HCT116 (cell line): ENCODE data around the gene CCM2. TPM values are rescaled to one million over a fixed set of nuclear protein-coding genes. Genes with fewer than 3 reads are reported as not detected.

ENCODE experiments used
- ATAC-seq: fragments of 200-7000 bp; cut with Tn5 transposase; 2 replicates; pipeline ENCODE4 v1.9.1; 2020; ENCODE audit warnings: mild to moderate bottlenecking, moderate library complexity
- BruUV-seq: library from RNA; stranded (reverse); fragments of 400-500 nt; replicated peaks from 2 replicates; lab custom pipeline; 2021; lab: Mats Ljungman, UMichigan
- CTCF ChIA-PET: fragments of 300-600 bp; sonication (Branson Sonifier 250); formaldehyde crosslinking; loops from one replicate; lab custom pipeline; 2021; ENCODE audit warnings: antibody characterized with exemption; lab: Charles Lee
- POLR2A ChIA-PET: fragments of 300-600, 350-600 bp; sonication (Branson Sonifier 250); formaldehyde crosslinking; loops from one replicate; lab custom pipeline; 2021; ENCODE audit warnings: antibody characterized with exemption; lab: Charles Lee
- RAD21 ChIA-PET, 2 experiments: fragments of 300-600 bp; sonication (Branson Sonifier 250); formaldehyde crosslinking; loops; one replicate each; lab custom pipeline; 2023; ENCODE audit warnings: low total read pairs in 2 of 2; ENCODE audit not compliant: uncharacterized antibody in 2 of 2, unreplicated experiment in 2 of 2, low non-redundant PET in 1 of 2; lab: Charles Lee
- DNase-seq: peaks from one replicate; pipeline ENCODE4 v3.0.0-alpha.2; 2010; ENCODE audit warnings: low read depth, low spot score
- H2AFZ ChIP-seq: fragments of 200-600 bp; shearing (Covaris generic), sonication (generic); 2 replicates; pipeline ENCODE4 v1.6.1; 2017; ENCODE audit warnings: low read depth, mixed run types, mixed read lengths, antibody characterized with exemption, low read length; ENCODE audit not compliant: poor library complexity, severe bottlenecking
- H3K27ac ChIP-seq: 2 replicates; pipeline ENCODE4 v1.5.1; 2012; ENCODE audit warnings: low read depth, low read length
- H3K27me3 ChIP-seq: fragments of 200-600 bp; sonication (generic); 2 replicates; pipeline ENCODE4 v1.6.1; 2016; ENCODE audit warnings: mixed run types, low read length, mixed read lengths; ENCODE audit not compliant: insufficient read depth
- H3K36me3 ChIP-seq, 2 experiments: fragments of 200-500 bp in 1 of 2; fragments of 200-600 bp in 1 of 2; sonication (Bioruptor generic) in 1 of 2; sonication (generic) in 1 of 2; 2 replicates each; pipeline versions ENCODE4 v1.5.1 to v1.6.1; 2014 to 2016; ENCODE audit warnings: low read length in 2 of 2, inconsistent platforms in 1 of 2, mixed read lengths in 1 of 2, mixed run types in 1 of 2; ENCODE audit not compliant: insufficient read depth in 2 of 2, control insufficient read depth in 1 of 2
- H3K4me1 ChIP-seq, 2 experiments: fragments of 200-600 bp in 1 of 2; sonication (generic) in 1 of 2; 2 replicates each; pipeline versions ENCODE4 v1.5.1 to v1.6.1; 2012 to 2017; ENCODE audit warnings: low read length in 2 of 2, inconsistent platforms in 1 of 2, mild to moderate bottlenecking in 1 of 2, mixed read lengths in 1 of 2, mixed run types in 1 of 2, moderate library complexity in 1 of 2; ENCODE audit not compliant: insufficient read depth in 2 of 2, control insufficient read depth in 1 of 2
- H3K4me2 ChIP-seq: fragments of 200-600 bp; sonication (generic); 2 replicates; pipeline ENCODE4 v1.6.1; 2017; ENCODE audit warnings: mixed run types, low read length, mixed read lengths
- H3K4me3 ChIP-seq, 2 experiments: fragments of 200-600 bp in 1 of 2; sonication (generic) in 1 of 2; replicated peaks in 1 of 2; 2 replicates each; pipeline ENCODE4 v1.5.1; 2011 to 2016; ENCODE audit warnings: low read length in 2 of 2, control low read depth in 1 of 2, low read depth in 1 of 2, mild to moderate bottlenecking in 1 of 2, mixed read lengths in 1 of 2, mixed run types in 1 of 2
- H3K79me2 ChIP-seq: fragments of 200-600 bp; sonication (generic); 2 replicates; pipeline ENCODE4 v1.6.1; 2017; ENCODE audit warnings: mild to moderate bottlenecking, mixed run types, low read length, moderate library complexity, mixed read lengths; ENCODE audit not compliant: insufficient read depth
- H3K9ac ChIP-seq: fragments of 200-600 bp; sonication (generic); 2 replicates; pipeline ENCODE4 v1.6.1; 2016; ENCODE audit warnings: low read length, mixed read lengths
- H3K9me2 ChIP-seq: fragments of 200-600 bp; sonication (generic), shearing (Covaris generic); 2 replicates; pipeline ENCODE4 v1.6.1; 2017; ENCODE audit warnings: mixed run types, mild to moderate bottlenecking, moderate library complexity; ENCODE audit not compliant: insufficient read depth
- H3K9me3 ChIP-seq, 2 experiments: fragments of 200-500 bp in 1 of 2; fragments of 200-600 bp in 1 of 2; sonication (Bioruptor generic) in 1 of 2; sonication (generic) in 1 of 2; 2 replicates each; pipeline ENCODE4 v1.6.1; 2014 to 2017; ENCODE audit warnings: low read length in 2 of 2, mixed read lengths in 2 of 2, inconsistent platforms in 1 of 2, low read depth in 1 of 2, mild to moderate bottlenecking in 1 of 2, mixed run types in 1 of 2, moderate library complexity in 1 of 2; ENCODE audit not compliant: control insufficient read depth in 1 of 2, insufficient read depth in 1 of 2
- H4K20me1 ChIP-seq: fragments of 200-600 bp; sonication (generic), shearing (Covaris generic); 2 replicates; pipeline ENCODE4 v1.6.1; 2017; ENCODE audit warnings: mixed run types, mild to moderate bottlenecking, moderate library complexity; ENCODE audit not compliant: insufficient read depth
- ELF1 ChIP-seq: IDR thresholded peaks from 2 replicates; pipeline ENCODE4 v1.6.1; 2012; ENCODE audit warnings: low read depth, borderline replicate concordance
- EZH2phosphoT487 ChIP-seq: fragments of 200-600 bp; IDR thresholded peaks from 2 replicates; pipeline ENCODE4 v1.6.1; 2018; ENCODE audit warnings: antibody characterized with exemption, borderline replicate concordance
- JUND ChIP-seq: IDR thresholded peaks from 2 replicates; pipeline ENCODE4 v1.6.1; 2012
- RAD21 ChIP-seq: IDR thresholded peaks from 2 replicates; pipeline ENCODE4 v1.6.1; 2012; ENCODE audit warnings: low read depth, mild to moderate bottlenecking
- SRF ChIP-seq: IDR thresholded peaks from 2 replicates; pipeline ENCODE4 v1.6.1; 2012; ENCODE audit warnings: low read depth
- YY1 ChIP-seq: IDR thresholded peaks from 2 replicates; pipeline ENCODE4 v1.6.1; 2011; ENCODE audit warnings: low read length, low read depth, moderate library complexity, mild to moderate bottlenecking; ENCODE audit not compliant: insufficient replicate concordance; ENCODE audit errors: extremely low read depth
- intact Hi-C: fragments of 100-400 bp; cut with micrococcal nuclease; formaldehyde crosslinking; loops from 2 replicates; pipeline ENCODE4 v1.10.0; 2022
- total RNA-seq: library from RNA; stranded (reverse); gene quantifications from one replicate; pipeline ENCODE4 v1.2.1, GENCODE V29; 2021; ENCODE audit not compliant: unreplicated experiment
- TF ChIP-seq, protein P1 (sequence below), 3 experiments: fragments of 200-600 bp in 1 of 3; sonication (generic) in 1 of 3; IDR thresholded peaks in 2 of 3; conservative IDR thresholded peaks in 1 of 3; 2 replicates each; pipeline ENCODE4 v1.5.1; 2012 to 2017; ENCODE audit warnings: low read depth in 2 of 3, low read length in 2 of 3, antibody characterized with exemption in 1 of 3, borderline replicate concordance in 1 of 3, control low read depth in 1 of 3, mild to moderate bottlenecking in 1 of 3, mixed read lengths in 1 of 3, mixed run types in 1 of 3, moderate library complexity in 1 of 3; ENCODE audit not compliant: insufficient read depth in 1 of 3
- TF ChIP-seq, protein P2 (sequence below): IDR thresholded peaks from 2 replicates; pipeline ENCODE4 v1.6.1; 2011; ENCODE audit warnings: mild to moderate bottlenecking, low read length, moderate library complexity; ENCODE audit not compliant: insufficient replicate concordance; ENCODE audit errors: extremely low read depth

Gene CCM2
- total RNA-seq, 1 experiment from 2014 or later, result 34.4 TPM

DNA sequence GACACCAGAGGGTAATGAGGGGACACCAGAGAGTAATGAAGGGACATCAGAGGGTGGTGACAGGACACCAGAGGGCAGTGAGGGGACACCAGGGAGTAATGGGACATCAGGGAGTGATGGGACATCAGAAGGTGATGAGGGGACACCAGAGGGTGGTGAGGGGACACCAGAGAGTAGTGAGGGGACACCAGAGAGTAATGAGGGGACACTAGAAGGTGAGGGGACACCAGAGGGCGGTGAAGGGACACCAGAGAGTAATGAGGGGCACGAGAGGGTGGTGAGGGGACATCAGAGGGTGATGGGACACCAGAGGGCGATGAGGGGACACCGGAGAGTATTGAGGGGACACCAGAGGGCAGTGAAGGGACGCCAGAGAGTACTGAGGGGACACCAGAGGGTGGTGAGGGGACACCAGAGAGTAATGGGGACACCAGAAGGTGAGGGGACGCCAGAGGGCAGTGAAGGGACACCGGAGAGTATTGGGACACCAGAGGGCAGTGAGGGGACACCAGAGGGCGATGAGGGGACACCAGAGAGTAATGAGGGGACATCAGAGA, 78.2 kb downstream of the CCM2 start:
- no peak overlapping the region for H3K27ac ChIP-seq
- TF ChIP-seq, protein P1, sequence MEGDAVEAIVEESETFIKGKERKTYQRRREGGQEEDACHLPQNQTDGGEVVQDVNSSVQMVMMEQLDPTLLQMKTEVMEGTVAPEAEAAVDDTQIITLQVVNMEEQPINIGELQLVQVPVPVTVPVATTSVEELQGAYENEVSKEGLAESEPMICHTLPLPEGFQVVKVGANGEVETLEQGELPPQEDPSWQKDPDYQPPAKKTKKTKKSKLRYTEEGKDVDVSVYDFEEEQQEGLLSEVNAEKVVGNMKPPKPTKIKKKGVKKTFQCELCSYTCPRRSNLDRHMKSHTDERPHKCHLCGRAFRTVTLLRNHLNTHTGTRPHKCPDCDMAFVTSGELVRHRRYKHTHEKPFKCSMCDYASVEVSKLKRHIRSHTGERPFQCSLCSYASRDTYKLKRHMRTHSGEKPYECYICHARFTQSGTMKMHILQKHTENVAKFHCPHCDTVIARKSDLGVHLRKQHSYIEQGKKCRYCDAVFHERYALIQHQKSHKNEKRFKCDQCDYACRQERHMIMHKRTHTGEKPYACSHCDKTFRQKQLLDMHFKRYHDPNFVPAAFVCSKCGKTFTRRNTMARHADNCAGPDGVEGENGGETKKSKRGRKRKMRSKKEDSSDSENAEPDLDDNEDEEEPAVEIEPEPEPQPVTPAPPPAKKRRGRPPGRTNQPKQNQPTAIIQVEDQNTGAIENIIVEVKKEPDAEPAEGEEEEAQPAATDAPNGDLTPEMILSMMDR (IDR thresholded peaks at IDR 0.05 in 2 of 3, conservative IDR thresholded peaks at IDR 0.05 in 1 of 3; ENCODE audit: borderline replicate concordance in 1 of 3, insufficient read depth in 1 of 3, low read depth in 2 of 3, low read length in 2 of 3), result peak in 1 of 3 experiments; percentile 35; a peak in 1 of 6 replicates
- TF ChIP-seq SRF (no peak), EZH2phosphoT487 (no peak), YY1 (no peak), JUND (no peak), RAD21 (0 out of 2 replicates have a peak, but pooled peaks have one; percentile 15), ELF1 (no peak)
- TF ChIP-seq, protein P2, sequence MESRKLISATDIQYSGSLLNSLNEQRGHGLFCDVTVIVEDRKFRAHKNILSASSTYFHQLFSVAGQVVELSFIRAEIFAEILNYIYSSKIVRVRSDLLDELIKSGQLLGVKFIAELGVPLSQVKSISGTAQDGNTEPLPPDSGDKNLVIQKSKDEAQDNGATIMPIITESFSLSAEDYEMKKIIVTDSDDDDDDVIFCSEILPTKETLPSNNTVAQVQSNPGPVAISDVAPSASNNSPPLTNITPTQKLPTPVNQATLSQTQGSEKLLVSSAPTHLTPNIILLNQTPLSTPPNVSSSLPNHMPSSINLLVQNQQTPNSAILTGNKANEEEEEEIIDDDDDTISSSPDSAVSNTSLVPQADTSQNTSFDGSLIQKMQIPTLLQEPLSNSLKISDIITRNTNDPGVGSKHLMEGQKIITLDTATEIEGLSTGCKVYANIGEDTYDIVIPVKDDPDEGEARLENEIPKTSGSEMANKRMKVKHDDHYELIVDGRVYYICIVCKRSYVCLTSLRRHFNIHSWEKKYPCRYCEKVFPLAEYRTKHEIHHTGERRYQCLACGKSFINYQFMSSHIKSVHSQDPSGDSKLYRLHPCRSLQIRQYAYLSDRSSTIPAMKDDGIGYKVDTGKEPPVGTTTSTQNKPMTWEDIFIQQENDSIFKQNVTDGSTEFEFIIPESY, result no peak
- TF ChIP-seq, all 23 proteins: peak for 2
- peaks cover 5 to 6% of the 10 kb centered on the region in 2 experiments; a peak in 3 of 4 replicates for H3K4me1 ChIP-seq
- no peak overlapping the region for H2AFZ ChIP-seq
- H3K79me2 ChIP-seq, result no peaks in the 10 kb centered on the region
- no TSS peak for BruUV-seq
- DNase-seq (no peak), ATAC-seq (no peak)
- intact Hi-C loops, result no loop called here
- H3K9me3 ChIP-seq, result no peaks in the 10 kb centered on the region
- RAD21 ChIA-PET, result no interaction called here
- no peaks in the 10 kb centered on the region for H4K20me1 ChIP-seq
- POLR2A ChIA-PET, result no interaction called here
- CTCF ChIA-PET, result no interaction called here
- no peak overlapping the region for H3K9ac ChIP-seq
- no peaks in the 10 kb centered on the region for H3K36me3 ChIP-seq
- H3K4me3 ChIP-seq, result no peak overlapping the region
- no peak overlapping the region for H3K4me2 ChIP-seq
- no peaks in the 10 kb centered on the region for H3K9me2 ChIP-seq
- H3K27me3 ChIP-seq, result no peaks in the 10 kb centered on the region
